ENCODE data around the gene TNP2.

The TNP2 gene

DNA sequence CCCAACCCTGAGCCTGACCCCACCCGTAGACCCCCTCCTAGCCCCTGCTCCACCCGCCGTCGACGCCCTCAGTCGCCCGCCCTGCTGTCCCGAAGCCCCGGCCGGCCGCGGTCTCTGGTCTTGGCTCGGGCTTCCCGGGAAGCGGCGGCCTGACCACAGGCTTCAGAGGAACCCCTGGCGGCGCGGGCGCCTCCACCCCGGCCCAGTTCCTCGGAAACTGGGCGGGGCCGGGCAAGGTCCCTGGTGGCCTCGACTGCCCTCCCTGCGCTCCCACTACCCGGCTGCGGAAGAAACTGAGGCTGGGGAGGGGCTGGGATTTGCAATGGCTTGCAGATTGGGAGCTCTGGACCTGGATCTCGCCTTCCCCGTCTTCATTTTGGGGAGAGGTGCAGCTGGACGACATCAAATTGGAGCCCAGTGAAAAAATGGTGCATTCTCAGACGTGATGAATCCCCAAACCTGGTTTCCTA lies 12.4 kb downstream of the TNP2 start:
- no peak for DNase-seq (ENCODE audit: low read depth in 2 of 2)

DNA sequence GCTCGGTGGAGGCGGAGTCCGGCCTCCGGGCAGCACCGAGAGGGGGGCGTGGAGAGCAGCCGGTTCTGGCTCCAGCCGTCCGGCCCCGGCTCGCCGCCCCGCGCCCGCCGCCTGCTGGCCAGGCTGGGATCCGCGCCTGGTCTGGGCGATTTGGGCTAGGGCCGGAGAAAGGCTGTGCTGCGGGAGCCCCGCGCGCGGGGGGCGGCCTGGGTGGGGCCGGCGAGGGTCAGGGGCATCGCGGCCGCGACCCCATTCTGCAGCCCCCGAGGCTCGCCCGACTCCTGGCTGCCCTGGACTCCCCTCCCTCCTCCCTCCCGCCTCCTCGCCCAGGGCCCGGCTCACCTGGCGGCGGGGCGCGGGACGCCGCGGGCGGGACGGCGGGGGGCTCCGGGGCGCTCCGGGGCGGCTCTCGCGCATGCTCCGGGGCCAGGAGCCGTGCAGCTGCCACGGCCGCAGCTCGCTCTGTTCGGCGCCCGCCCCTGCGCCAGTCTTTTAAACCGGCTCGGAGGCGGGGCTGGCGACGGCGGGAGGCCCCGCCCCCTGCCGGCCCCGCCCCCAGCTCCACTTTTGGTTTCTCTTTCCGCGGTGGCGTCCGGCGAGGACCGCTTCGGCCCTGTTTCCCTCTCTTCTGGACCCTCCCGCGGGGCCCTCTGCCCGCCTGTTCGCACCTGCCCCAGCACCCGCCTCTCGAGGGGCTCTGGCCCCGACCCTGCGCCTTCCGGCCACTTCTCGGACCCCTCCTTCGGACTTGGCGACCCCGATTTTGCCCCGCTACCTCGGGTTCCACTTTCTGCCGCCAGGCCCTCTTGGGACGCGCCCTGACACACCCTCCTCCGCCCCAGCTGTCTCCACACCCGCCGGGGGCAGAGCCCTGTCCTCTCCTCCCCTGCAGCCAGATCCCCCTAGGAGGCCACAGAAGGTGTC lies 13.1 kb downstream of the TNP2 start, which contains the start of gene SOCS1:
TSS of gene SOCS1 (minus strand) at position 468 of the 924 bp plus-strand sequence. CDS start 726 bp downstream, outside the sequence.
- peak; percentile 81 to 86 for DNase-seq (ENCODE audit: low read depth in 2 of 2)

GRCh38 chr16:11254913-11255736 lies 14.0 kb downstream of the TNP2 start:
- DNase-seq (ENCODE audit: low read depth in 2 of 2), result peak in 1 of 2 donors; percentile 23

DNA sequence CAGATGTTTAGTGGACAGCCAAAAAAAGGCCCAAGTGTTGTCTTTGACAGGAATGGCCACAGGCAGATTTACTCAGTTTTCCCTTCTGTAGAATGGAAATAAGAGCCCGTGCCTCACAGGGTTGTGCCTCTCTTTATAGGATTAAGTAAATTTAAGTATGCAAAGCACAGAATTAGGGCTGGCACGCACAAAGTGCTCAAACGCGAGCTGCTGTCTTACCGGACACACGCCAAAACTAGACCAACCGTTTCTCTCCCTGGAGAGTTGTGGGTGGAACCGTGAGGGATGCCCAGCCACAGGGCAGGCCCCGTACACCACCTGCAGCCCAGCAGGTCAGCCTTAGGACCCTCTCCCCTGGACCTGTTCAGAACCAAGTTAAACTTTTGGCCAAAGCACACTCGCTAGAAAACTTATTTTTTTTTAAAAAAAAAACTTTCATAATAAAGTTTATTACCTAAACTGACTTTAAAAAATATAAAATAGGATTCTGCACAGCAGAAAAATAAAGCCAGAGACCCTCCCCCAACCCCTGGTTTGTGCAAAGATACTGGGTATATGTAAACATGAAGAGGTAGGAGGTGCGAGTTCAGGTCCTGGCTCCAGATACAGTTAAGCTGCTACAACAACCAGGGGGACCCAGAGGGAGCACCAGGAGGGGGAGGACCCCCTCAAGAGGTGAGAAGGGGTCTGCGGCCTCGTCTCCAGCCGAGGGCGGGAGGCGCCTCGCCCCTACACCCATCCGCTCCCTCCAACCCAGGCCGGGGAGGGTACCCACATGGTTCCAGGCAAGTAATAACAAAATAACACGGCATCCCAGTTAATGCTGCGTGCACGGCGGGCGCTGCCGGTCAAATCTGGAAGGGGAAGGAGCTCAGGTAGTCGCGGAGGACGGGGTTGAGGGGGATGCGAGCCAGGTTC lies 14.9 kb downstream of the TNP2 start:
- no peak for DNase-seq (ENCODE audit: low read depth in 2 of 2)

- DNase-seq (ENCODE audit: low read depth in 2 of 2), result no peak
Measured at GRCh38 chr16:11253009-11253994, 15.8 kb downstream of the TNP2 start.

DNA sequence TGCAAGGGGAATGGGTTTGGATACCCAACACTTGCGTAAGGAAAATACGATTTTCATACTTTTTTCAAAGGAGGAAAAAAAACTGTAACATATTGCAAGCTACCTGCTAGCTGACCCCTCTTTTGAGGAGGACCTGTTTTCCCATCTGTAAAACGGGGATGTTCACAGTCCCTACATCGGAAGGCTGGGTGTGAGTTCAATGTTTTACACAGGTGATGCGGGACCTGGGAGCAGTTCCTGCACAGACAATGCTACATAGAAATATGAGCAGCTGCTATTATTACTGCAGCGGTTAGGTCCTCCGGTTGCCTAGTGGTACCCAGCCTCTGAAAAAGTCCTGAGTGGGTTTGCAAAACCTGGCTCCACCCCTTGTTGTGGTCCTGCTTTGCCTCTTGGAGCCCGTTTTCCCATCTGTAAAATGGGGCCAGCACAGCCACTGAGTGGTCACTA lies 16.6 kb downstream of the TNP2 start:
- DNase-seq (ENCODE audit: low read depth in 2 of 2), result no peak

DNA sequence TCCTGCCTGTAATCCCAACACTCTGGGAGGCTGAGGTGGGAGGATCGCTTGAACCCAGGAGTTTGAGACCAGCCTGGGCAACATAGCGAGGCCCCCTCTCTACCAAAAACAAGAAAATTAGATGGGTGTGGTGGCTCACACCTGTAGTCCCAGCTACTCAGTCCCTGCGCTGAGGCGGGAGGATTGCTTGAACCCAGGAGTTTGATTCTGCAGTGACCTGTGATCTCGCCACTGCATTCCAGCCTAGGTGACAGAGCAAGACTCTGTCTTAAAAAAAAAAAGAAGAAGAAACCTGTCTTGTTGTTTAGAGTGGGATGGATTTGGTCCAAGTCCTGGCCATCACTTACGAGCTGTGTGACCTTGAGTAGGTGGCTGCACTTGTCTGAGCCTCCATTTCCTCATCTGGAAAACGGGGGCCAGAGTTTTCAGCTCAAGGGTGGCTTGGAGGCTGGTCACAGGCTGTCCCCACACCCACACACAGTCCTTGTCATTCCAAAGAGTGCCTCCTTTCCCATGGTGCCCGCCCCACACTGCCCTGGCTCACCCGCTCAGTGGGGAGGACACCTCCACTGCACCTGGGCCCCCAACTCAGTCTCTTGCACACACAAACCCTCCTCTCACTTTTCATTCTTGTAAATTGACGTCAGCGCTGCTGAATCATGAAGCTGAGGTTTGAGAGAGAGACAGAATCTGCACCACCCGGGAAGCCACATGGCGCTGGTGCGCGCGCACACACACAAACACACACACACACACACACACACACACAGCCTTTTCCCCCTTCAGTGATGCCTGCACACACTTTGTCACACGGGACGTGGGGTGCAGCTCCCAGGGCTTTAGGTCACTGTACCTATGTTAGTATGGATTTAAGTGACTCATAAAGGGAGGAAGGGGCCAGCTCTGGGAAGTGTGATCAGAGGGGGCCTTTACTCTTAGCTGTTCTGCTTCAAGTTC lies 17.3 kb downstream of the TNP2 start:
- peak; percentile 78 to 80 for DNase-seq (ENCODE audit: low read depth in 2 of 2)

- DNase-seq (ENCODE audit: low read depth in 2 of 2), result no peak
Measured at GRCh38 chr16:11250786-11251524, 18.2 kb downstream of the TNP2 start.

DNA sequence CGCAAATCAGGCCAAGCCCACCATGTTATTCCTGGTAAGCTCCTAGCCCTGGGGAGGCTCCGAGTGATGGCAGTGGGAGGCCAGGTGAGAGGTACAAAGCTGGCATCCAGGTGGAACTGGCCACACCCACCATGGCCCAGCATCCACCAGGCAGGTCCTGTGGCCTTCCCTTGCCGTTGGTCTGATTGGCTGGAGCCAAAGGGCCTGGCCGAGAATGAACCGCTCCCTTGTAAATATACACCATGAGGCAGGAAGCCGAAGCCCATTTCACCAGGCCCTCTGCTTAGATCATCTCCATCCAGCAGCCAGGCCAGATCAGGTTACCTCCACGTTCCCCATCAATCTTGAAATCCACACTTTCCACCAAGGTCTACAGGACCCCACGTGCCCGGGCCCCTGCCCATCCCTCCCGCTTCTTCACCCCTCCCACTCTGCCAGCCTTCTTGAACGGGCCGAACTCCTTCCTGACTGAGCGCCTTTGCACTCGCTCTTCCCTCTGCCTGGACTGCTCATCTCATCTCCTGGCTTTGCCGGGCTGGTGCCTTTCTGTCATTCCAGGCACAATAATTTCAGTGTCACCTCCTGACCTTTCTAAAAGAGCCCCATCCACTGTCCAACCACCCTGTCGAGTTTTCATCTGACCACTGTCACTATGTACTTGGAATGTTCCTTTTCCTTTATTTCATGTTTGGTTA lies 18.9 kb downstream of the TNP2 start:
- DNase-seq (ENCODE audit: low read depth in 2 of 2), result no peak

- DNase-seq (ENCODE audit: low read depth in 2 of 2), result no peak
Measured at GRCh38 chr16:11249233-11250061, 19.7 kb downstream of the TNP2 start.

DNA sequence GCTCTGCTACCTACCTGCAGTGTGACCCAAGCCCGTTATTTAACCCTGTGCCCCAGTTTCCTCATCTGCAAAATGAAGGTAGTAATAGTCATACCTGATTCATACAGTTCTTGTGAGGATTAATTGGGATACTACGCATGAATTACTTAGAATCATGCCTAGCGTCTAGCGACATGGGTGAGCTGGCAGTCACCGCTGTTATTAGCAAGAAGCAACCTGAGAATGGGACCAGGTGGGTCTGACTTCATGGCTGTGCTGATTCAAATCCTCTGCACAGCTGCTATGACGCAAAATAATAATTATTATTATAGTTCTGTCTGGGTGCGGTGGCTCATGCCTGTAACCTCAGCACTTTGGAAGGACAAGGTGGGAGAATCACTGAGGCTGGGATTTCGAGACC lies 21.0 kb downstream of the TNP2 start:
- no peak for DNase-seq (ENCODE audit: low read depth in 2 of 2)

GRCh38 chr16:11245988-11246387 lies 23.1 kb downstream of the TNP2 start:
- no peak for DNase-seq (ENCODE audit: low read depth in 2 of 2)

DNA sequence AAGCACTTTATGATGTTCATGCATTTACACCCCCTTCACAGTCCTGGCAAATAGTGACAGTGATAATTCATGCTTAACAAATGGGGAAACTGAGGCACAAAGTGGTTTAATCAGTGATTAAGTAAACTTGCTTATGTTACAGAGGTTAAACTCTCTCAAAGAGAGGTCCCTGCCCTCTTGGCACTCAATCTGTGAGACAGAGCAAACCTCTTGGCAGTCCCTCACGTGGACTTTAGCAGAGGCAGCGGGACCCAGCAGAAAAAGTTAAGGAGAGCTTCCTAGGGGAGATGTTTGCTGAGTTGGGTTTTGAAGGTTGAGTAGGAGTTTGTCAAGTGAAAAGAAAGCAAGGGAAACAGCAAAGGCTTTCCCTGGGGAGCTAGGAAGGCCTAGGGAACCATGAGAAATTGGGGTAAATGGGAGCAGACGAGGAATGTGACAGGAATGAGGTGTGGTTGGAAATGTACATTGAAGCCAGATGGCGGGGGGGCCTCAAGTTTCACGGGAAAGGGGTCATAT lies 23.8 kb downstream of the TNP2 start:
- no peak for DNase-seq (ENCODE audit: low read depth in 2 of 2)

DNA sequence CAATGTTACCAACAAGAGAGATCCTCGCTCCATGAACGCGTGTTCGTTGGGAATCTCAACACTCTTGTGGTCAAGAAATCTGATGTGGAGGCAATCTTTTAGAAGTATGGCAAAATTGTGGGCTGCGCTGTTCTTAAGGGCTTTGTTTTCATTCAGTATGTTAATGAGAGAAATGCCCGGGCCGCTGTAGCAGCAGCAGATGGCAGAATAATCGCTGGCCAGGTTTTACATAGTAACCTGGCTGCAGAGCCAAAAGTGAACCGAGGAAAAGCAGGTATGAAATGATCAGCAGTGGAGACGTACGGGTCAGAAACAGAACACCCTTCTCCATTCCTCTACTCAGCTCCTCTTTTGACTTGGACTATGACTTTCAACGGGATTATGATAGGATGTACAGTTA lies 26.5 kb downstream of the TNP2 start:
- DNase-seq (ENCODE audit: low read depth in 2 of 2), result no peak

- DNase-seq (ENCODE audit: low read depth in 2 of 2), result no peak
Measured at GRCh38 chr16:11241480-11242204, 27.5 kb downstream of the TNP2 start.

Measured in activated CD4-positive, alpha-beta T cell treated with anti-CD3 and anti-CD28 coated beads for 24 hours (primary cell).